Osteoblast (primary cell): ENCODE measurements around the gene ABCG1. TPM values are rescaled to one million over a fixed set of nuclear protein-coding genes. Genes with fewer than 3 reads are reported as not detected.

Experiments used
- DNase-seq: peaks from one replicate; pipeline ENCODE4 v3.0.0; 2011; ENCODE audit warnings: low spot score, mixed read lengths; ENCODE audit not compliant: insufficient read length; ENCODE audit errors: missing footprints
- H2AFZ ChIP-seq: 2 replicates; pipeline ENCODE4 v1.6.0; 2011; ENCODE audit warnings: mild to moderate bottlenecking, low read length
- H3K27ac ChIP-seq: 2 replicates; pipeline ENCODE4 v1.5.1; 2011; ENCODE audit warnings: mild to moderate bottlenecking, low read depth, low read length, moderate library complexity
- H3K27me3 ChIP-seq: 2 replicates; pipeline ENCODE4 v1.6.0; 2012; ENCODE audit warnings: mild to moderate bottlenecking, control low read depth, inconsistent platforms, low read length, moderate library complexity; ENCODE audit not compliant: insufficient read depth
- H3K36me3 ChIP-seq: 2 replicates; pipeline ENCODE4 v1.5.1; 2011; ENCODE audit warnings: mild to moderate bottlenecking, low read length, control low read depth, moderate library complexity; ENCODE audit not compliant: insufficient read depth
- H3K4me1 ChIP-seq: 2 replicates; pipeline ENCODE4 v1.5.1; 2011; ENCODE audit warnings: mild to moderate bottlenecking, low read length, control low read depth, moderate library complexity; ENCODE audit not compliant: insufficient read depth
- H3K4me2 ChIP-seq: 2 replicates; pipeline ENCODE4 v1.6.0; 2011; ENCODE audit warnings: mild to moderate bottlenecking, low read length; ENCODE audit not compliant: insufficient read depth
- H3K4me3 ChIP-seq: fragments of 200-600 bp; sonication (generic); 3 replicates; pipeline ENCODE4 v1.5.1; 2012; ENCODE audit warnings: mild to moderate bottlenecking, low read length, inconsistent platforms; ENCODE audit not compliant: insufficient read depth
- H3K79me2 ChIP-seq: 2 replicates; pipeline ENCODE4 v1.6.0; 2012; ENCODE audit warnings: mild to moderate bottlenecking, low read length, control low read depth, inconsistent platforms; ENCODE audit not compliant: insufficient read depth
- H3K9me3 ChIP-seq: 2 replicates; pipeline ENCODE4 v1.5.1; 2011; ENCODE audit warnings: low read depth, low read length, control low read depth
- H4K20me1 ChIP-seq: 2 replicates; pipeline ENCODE4 v1.6.0; 2012; ENCODE audit warnings: mild to moderate bottlenecking, low read length, control low read depth; ENCODE audit not compliant: insufficient read depth
- CTCF ChIP-seq: IDR thresholded peaks from 2 replicates; pipeline ENCODE4 v1.5.1; 2011; ENCODE audit warnings: mild to moderate bottlenecking, low read depth, low read length, moderate library complexity; ENCODE audit errors: extremely low read depth
- total RNA-seq: library from RNA; depleted of rRNA; stranded (reverse); fragments of >200 nt; gene quantifications from 2 replicates; pipeline ENCODE4 v1.2.3, GENCODE V29; 2012

ABCG1 gene
- total RNA-seq, 1 donor, result 0.72 TPM

- Histone ChIP-seq H4K20me1 (no peaks in the 10 kb centered on the region), H3K36me3 (no peaks in the 10 kb centered on the region), H3K9me3 (no peaks in the 10 kb centered on the region), H3K27ac (no peak overlapping the region), H3K4me2 (no peak overlapping the region), H3K4me1 (no peaks in the 10 kb centered on the region), H3K79me2 (no peaks in the 10 kb centered on the region), H3K27me3 (no peaks in the 10 kb centered on the region), H2AFZ (no peak overlapping the region), H3K4me3 (no peak overlapping the region)
- no peak for DNase-seq
- no peak for TF ChIP-seq CTCF
Observed at GRCh38 chr21:42193131-42193671, 25.7 kb upstream of the ABCG1 start.

- H3K4me1 ChIP-seq, result no peaks in the 10 kb centered on the region
- no peaks in the 10 kb centered on the region for H3K79me2 ChIP-seq
- no peak overlapping the region for H2AFZ ChIP-seq
- no peaks in the 10 kb centered on the region for H3K27me3 ChIP-seq
- no peak overlapping the region for H3K4me3 ChIP-seq
- TF ChIP-seq CTCF, result no peak
- no peak overlapping the region for H3K27ac ChIP-seq
- no peaks in the 10 kb centered on the region for H3K36me3 ChIP-seq
- DNase-seq, result no peak
- H3K9me3 ChIP-seq, result no peaks in the 10 kb centered on the region
- no peak overlapping the region for H3K4me2 ChIP-seq
- H4K20me1 ChIP-seq, result no peaks in the 10 kb centered on the region
Observed at GRCh38 chr21:42193721-42194120, 25.2 kb upstream of the ABCG1 start.

GRCh38 chr21:42194863-42195262 is 24.1 kb upstream of the ABCG1 start:
- Histone ChIP-seq H3K4me1 (peaks cover 7% of the 10 kb centered on the region), H3K9me3 (no peaks in the 10 kb centered on the region), H2AFZ (no peak overlapping the region), H3K79me2 (no peaks in the 10 kb centered on the region), H3K4me2 (no peak overlapping the region), H3K27ac (no peak overlapping the region), H3K36me3 (no peaks in the 10 kb centered on the region), H4K20me1 (no peaks in the 10 kb centered on the region), H3K27me3 (no peaks in the 10 kb centered on the region), H3K4me3 (no peak overlapping the region)
- no peak for TF ChIP-seq CTCF
- DNase-seq, result no peak

- Histone ChIP-seq H3K9me3 (no peaks in the 10 kb centered on the region), H3K27me3 (no peaks in the 10 kb centered on the region), H4K20me1 (no peaks in the 10 kb centered on the region), H2AFZ (no peak overlapping the region), H3K79me2 (no peaks in the 10 kb centered on the region), H3K36me3 (no peaks in the 10 kb centered on the region), H3K27ac (no peak overlapping the region), H3K4me3 (no peak overlapping the region), H3K4me2 (no peak overlapping the region), H3K4me1 (peaks cover 12% of the 10 kb centered on the region)
- no peak for TF ChIP-seq CTCF
- no peak for DNase-seq
Observed at GRCh38 chr21:42195378-42196031, 23.4 kb upstream of the ABCG1 start.
